Dendritic cell treated with granulocyte-macrophage colony-stimulating factor and Interleukin-4, amounts not matched to agents 40 ng/mL and 50 ng/mL, for 4 days (primary cell): ENCODE measurements around the gene IL15.
"Not testable (repeated sequence)": the region's sequence is repeated elsewhere in the genome, so short reads cannot be mapped to it uniquely, and the experiment has no call there.

ENCODE experiments used
- H3K27ac Mint-ChIP-seq: one replicate; pipeline ENCODE4 v1.8.0; 2022; ENCODE audit warnings: mild to moderate bottlenecking, mixed read lengths
- H3K27me3 Mint-ChIP-seq: one replicate; pipeline ENCODE4 v1.8.0; 2022; ENCODE audit warnings: mild to moderate bottlenecking, mixed read lengths
- H3K36me3 Mint-ChIP-seq: one replicate; pipeline ENCODE4 v1.8.0; 2022; ENCODE audit warnings: low read depth, mixed read lengths
- H3K4me1 Mint-ChIP-seq: one replicate; pipeline ENCODE4 v1.8.0; 2022; ENCODE audit warnings: low read depth, mixed read lengths
- H3K4me3 Mint-ChIP-seq: one replicate; pipeline ENCODE4 v1.8.0; 2022; ENCODE audit warnings: mild to moderate bottlenecking, moderate library complexity, mixed read lengths
- H3K9me3 Mint-ChIP-seq: one replicate; pipeline ENCODE4 v1.8.0; 2022; ENCODE audit warnings: mixed read lengths
- intact Hi-C: fragments of 100-400 bp; cut with micrococcal nuclease; formaldehyde crosslinking; loops from one replicate; pipeline ENCODE4 v1.15.0; 2022

The IL15 gene

DNA sequence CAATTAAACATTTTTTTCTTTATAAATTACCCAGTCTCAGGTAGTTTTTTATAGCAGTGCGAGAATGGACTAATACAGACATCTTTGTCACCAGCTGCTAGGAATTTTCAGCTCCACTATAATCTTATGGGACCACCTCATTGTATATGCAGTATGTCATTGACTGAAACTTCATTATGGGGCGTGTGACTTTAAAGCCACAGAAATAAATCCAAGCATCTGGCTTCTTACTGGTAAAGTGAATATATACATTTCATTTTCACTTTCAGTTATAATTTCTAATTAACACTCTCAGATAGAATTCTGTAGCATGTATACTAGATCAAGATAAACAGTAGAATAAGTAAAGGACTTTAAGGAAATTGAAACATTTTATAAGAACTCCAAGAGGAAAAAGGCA lies 21.9 kb downstream of the IL15 start:
- no peaks in the 10 kb centered on the region for H3K36me3 Mint-ChIP-seq
- H3K4me1 Mint-ChIP-seq = peaks cover 22% of the 10 kb centered on the region
- intact Hi-C loops = no loop called here
- H3K27ac Mint-ChIP-seq = no peak overlapping the region
- H3K9me3 Mint-ChIP-seq = peaks cover 10% of the 10 kb centered on the region
- H3K27me3 Mint-ChIP-seq = no peaks in the 10 kb centered on the region
- no peak overlapping the region for H3K4me3 Mint-ChIP-seq

DNA sequence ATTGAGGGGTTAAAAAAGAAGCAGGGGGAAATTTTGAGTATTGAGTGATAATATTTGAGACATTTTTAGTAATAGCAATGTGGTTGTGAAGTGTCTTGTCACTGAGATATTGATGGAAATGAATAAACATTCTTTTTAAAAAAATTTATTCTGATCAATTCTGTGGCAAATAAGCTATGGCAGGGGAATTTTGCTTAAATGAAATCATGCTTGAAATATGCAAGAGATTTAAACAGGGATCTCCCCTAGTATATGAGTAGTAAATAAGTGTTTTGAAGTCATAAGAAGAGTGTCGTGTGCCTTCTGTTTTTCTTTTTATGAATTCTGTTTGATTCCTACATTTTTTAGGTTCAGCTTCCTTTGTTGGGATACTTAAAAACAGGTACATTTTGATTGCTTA lies 23.2 kb downstream of the IL15 start:
- no peak overlapping the region for H3K4me3 Mint-ChIP-seq
- H3K27ac Mint-ChIP-seq = no peak overlapping the region
- peaks cover 10% of the 10 kb centered on the region for H3K9me3 Mint-ChIP-seq
- H3K4me1 Mint-ChIP-seq = peaks cover 13% of the 10 kb centered on the region
- intact Hi-C loops = no loop called here
- no peaks in the 10 kb centered on the region for H3K27me3 Mint-ChIP-seq
- H3K36me3 Mint-ChIP-seq = no peaks in the 10 kb centered on the region

DNA sequence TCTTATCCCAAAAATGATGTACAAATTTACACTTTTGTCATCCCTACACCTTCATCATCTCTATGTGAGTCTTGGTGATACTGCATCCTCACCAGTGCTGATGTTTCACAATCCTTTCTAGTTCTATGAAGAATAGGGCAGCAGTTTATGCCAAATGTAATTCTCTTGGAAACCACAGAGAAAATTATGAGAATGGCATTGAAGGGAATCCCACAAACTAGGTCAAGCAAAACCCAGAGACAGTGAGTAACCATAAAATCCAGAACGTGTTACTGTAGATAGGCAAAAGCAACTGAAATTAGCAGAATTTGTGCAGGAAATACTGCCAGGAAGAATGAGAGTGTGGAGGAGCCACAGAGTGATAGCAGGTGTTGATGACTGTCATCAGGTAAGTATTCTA lies 24.5 kb downstream of the IL15 start:
- no peak overlapping the region for H3K4me3 Mint-ChIP-seq
- peaks cover 6% of the 10 kb centered on the region for H3K4me1 Mint-ChIP-seq
- no peak overlapping the region for H3K27ac Mint-ChIP-seq
- H3K36me3 Mint-ChIP-seq = no peaks in the 10 kb centered on the region
- intact Hi-C loops = no loop called here
- no peaks in the 10 kb centered on the region for H3K27me3 Mint-ChIP-seq
- peaks cover 10% of the 10 kb centered on the region for H3K9me3 Mint-ChIP-seq

DNA sequence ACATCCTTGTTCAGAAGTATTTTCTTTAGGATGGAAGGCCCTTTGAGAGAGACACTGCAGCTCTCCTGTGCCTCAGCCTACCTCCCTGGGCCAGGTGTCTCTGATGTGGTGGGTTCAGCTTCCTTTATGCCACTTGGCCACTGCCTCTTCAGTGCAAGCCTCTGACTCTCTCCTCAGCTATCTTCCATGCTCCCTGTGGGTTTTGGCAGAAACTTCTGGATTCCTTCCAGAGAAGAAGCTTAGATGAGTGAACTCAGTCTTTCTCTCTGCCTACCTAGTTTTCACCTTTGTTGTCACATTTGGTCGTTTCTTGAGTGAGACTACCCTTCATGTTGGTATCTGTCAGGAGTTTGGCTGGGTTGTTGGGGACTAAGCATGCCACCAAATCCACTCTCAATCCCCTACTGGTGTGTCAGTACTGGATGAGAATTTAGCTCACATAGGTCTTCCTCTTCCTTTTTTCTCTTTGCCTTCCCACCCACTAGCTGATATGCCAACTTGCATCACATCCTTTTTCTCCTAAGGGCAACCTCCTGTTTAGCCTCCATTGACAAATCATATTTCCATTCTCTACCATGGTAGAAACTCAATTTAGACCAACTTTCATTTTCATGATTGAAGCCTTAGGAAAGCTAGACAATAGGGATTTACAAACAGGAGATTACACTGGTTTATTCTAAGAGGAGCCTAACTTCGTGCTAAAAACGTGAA lies 32.0 kb downstream of the IL15 start:
- Mint-ChIP-seq H3K4me1 (peaks cover 6% of the 10 kb centered on the region), H3K4me3 (no peak overlapping the region), H3K9me3 (peaks cover 11% of the 10 kb centered on the region), H3K36me3 (no peaks in the 10 kb centered on the region), H3K27me3 (no peaks in the 10 kb centered on the region), H3K27ac (no peak overlapping the region)
- intact Hi-C loops = no loop called here

DNA sequence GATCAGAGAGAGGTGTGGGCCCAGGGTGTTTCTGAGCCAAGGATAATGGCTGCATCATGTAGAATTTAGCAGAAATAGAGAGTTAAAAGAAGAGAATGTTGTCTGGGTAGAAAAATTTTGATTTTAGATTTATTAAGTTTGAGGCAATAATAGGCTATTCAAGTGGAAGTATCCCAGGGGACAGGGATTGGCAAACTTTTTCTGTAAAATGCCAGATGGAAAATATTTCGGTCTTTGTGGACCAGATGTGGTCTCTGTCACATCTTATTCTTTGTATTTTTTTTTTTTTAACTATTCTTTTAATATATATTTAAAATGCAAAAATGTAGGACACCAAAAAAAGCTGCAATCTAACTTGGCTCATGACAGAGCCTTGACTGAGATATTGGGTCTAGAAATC lies 33.1 kb downstream of the IL15 start:
- Mint-ChIP-seq H3K27ac (no peak overlapping the region), H3K27me3 (no peaks in the 10 kb centered on the region), H3K9me3 (peaks cover 11% of the 10 kb centered on the region), H3K36me3 (no peaks in the 10 kb centered on the region), H3K4me3 (no peak overlapping the region), H3K4me1 (peaks cover 6% of the 10 kb centered on the region)
- intact Hi-C loops = no loop called here

DNA sequence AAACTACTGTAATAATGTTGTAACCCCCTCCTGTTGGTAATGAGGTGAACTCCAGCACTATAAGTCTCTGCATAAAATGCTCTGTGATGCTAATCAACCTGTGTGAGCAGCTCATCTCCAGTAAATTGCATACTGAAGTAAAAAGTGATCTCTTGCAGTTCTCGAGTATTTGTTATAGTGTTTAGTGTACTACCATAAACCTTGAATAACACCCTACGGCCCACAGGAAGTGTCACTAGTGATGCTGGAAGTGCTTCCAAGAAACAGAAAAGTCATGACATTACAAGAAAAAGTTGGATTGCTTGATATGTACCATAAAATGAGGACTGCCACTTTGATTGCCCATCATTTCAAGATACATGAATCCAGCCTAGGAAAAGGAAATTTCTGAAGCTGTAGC lies 39.0 kb downstream of the IL15 start:
- no peaks in the 10 kb centered on the region for H3K27me3 Mint-ChIP-seq
- intact Hi-C loops = no loop called here
- H3K9me3 Mint-ChIP-seq = no peaks in the 10 kb centered on the region
- no peaks in the 10 kb centered on the region for H3K4me1 Mint-ChIP-seq
- no peak overlapping the region for H3K27ac Mint-ChIP-seq
- H3K4me3 Mint-ChIP-seq = no peak overlapping the region
- H3K36me3 Mint-ChIP-seq = no peaks in the 10 kb centered on the region

DNA sequence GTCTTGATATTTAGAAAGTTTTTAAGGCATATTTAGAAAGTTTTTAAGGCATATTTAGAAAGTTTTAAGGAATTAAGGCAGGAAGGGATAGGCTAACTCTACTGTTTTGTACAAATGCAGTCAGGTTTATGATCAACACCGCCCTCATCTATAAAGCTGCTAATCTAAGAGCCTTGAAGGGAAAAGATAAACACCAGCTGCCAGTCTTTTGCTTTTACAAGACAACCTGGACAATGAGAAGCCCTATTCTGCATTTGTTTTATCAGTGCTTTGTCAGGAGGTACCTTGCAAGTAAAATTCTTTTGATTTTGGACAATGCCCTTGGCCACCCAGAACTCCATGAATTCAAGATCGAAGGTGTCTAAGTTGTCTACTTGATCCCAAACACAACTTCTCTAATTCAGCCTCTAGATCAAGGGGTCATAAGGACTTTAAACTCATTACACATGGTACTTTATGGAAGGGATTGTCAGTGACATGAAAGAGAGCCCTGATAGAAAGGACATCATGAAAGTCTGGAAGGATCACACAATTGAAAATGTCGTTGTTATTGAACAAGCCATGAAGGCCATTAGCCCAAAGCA lies 39.8 kb downstream of the IL15 start:
- Mint-ChIP-seq H3K36me3 (no peaks in the 10 kb centered on the region), H3K4me1 (no peaks in the 10 kb centered on the region)

DNA sequence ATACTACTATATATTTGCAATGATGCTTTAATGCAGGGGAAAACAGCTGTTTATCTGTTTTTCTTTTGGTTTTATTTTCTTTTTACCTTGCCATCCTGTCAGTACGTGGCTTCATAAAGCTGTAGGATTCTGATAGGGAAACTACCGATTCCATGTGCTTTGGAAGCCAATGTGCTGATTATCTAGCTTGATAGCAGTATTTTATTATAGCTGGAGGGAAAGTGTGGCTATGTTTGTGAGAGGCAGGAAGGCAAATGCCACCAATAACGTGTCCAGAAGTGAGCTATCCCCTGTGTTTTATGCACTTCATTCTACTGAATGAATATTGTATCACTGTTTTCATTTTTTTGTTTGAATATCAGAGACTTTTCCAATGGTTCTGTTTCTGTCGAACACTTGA lies 43.7 kb downstream of the IL15 start:
- Mint-ChIP-seq H3K36me3 (no peaks in the 10 kb centered on the region), H3K4me1 (no peaks in the 10 kb centered on the region), H3K4me3 (no peak overlapping the region), H3K27me3 (peaks cover 3% of the 10 kb centered on the region), H3K27ac (no peak overlapping the region), H3K9me3 (no peaks in the 10 kb centered on the region)
- intact Hi-C loops = no loop called here

More for the DNA sequence above, 39.8 kb downstream of the IL15 start:
- Mint-ChIP-seq H3K4me3 (no peak overlapping the region), H3K9me3 (no peaks in the 10 kb centered on the region), H3K27ac (no peak overlapping the region), H3K27me3 (peaks cover 3% of the 10 kb centered on the region)
- intact Hi-C loops = no loop called here

DNA sequence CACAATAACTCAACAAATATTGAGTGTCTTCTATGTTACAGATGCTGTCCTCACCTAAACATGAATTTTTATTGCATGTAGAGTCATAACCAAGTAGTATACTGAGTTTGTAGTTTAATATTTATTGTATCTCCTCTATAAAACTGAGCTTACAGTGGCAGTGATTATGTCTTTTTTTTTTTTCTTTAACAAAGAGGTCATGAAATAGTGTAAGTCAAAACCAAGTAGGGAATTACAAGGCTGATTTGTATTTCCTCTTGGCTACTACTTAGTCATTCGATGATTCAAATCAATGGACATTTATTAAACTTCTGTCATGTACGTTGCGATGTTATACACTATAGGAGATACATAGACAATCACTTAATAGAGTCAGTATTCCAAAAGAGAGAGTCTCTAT lies 48.4 kb downstream of the IL15 start:
- H3K27ac Mint-ChIP-seq = no peak overlapping the region
- no peak overlapping the region for H3K4me3 Mint-ChIP-seq
- no peaks in the 10 kb centered on the region for H3K9me3 Mint-ChIP-seq
- peaks cover 5% of the 10 kb centered on the region for H3K36me3 Mint-ChIP-seq
- H3K4me1 Mint-ChIP-seq = peaks cover 5% of the 10 kb centered on the region
- intact Hi-C loops = no loop called here
- H3K27me3 Mint-ChIP-seq = peaks cover 7% of the 10 kb centered on the region

DNA sequence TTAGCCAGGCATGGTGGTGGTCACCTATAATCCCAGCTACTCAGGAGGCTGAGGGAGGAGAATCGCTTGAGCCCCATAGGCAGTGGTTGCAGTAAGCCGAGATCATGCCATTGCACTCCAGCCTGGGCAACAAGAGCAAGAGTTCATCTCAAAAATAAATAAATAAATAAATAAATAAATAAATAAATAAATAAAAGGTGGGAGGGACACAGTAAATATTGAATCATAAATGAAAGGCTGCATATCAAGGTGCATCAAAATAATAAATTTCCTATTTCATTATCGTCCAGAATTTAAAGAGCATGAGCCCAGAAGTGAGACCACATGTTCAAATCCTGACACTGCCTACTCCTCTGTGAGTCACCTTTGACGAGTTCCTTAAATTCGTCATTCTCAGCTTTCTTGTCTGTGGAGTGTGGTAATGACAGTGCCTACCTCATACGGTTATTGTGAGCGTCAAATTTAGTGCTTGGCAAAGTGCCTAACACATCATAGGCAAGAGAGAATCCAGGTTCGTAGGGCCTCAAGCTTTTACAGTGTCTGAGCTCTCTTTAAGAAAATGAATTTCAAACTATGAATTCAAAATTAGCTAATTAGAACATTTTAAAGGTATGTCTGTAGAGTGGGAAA lies 49.9 kb downstream of the IL15 start:
- Mint-ChIP-seq H3K4me1 (peaks cover 5% of the 10 kb centered on the region), H3K36me3 (peaks cover 5% of the 10 kb centered on the region), H3K27ac (no peak overlapping the region), H3K4me3 (no peak overlapping the region), H3K9me3 (peaks cover 11% of the 10 kb centered on the region), H3K27me3 (peaks cover 5% of the 10 kb centered on the region)
- intact Hi-C loops = no loop called here

DNA sequence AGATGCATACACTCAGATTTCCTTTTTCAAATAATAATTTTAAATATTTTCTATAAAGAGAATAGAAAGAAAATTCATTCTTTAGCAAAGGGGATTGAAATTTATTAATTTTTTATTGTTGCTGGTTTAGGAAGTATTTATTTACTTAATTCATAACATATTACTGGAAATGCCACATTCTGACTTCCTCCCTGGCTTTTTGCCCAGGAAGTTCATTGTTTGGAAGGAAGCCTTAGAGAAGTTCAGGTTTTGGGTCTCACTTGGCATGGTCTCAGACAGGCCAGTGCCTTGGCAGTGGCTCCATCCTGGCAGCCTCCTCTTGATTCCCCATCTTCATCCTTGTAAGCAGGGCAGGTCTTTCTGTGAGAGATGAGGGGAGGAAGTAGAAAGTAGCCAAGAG lies 50.5 kb downstream of the IL15 start:
- peaks cover 6% of the 10 kb centered on the region for H3K27me3 Mint-ChIP-seq
- intact Hi-C loops = no loop called here
- H3K36me3 Mint-ChIP-seq = peaks cover 5% of the 10 kb centered on the region
- H3K4me1 Mint-ChIP-seq = peaks cover 5% of the 10 kb centered on the region
- H3K9me3 Mint-ChIP-seq = peaks cover 11% of the 10 kb centered on the region
- H3K27ac Mint-ChIP-seq = no peak overlapping the region
- no peak overlapping the region for H3K4me3 Mint-ChIP-seq

DNA sequence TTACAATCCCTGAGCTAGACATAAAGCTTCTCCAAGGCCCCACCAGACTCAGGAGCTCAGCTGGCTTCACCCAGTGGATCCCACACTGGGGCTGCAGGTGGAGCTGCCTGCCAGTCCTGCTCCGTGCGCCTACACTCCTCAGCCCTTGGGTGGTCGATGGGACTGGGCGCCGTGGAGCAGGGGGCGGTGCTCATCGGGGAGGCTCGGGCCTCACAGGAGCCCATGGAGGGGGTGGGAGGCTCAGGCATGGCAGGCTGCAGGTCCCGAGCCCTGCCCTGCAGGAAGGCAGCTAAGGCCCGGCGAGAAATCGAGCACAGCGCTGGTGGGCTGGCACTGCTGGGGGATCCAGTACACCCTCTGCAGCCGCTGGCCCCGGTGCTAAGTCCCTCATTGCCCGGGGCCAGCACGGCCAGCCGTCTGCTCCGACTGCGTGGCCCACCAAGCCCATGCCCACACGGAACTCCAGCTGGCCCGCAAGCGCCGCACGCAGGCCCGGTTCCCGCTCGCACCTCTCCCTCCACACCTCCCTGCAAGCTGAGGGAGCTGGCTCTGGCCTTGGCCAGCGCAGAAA lies 53.4 kb downstream of the IL15 start:
- intact Hi-C loops, H3K4me1 Mint-ChIP-seq, H3K27ac Mint-ChIP-seq, H3K36me3 Mint-ChIP-seq, H3K27me3 Mint-ChIP-seq, H3K4me3 Mint-ChIP-seq: not testable (repeated sequence)
- H3K9me3 Mint-ChIP-seq = peaks cover 11% of the 10 kb centered on the region

DNA sequence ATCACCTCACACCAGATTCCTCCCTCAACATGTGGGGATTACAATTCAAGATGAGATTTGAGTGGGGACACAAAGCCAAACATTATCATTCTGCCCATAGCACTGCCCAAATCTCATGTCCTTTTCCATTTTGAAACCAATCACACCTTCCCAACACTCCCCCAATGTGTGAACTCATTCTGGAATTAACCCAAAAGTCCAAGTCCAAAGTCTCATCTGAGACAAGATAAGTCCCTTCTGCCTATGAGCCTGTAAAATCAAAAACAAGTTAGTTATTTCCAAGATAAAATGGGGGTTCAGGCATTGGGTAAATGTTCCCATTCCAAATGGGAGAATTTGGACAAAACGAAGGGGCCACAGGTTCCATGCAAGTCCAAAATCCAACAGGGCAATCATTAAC lies 54.9 kb downstream of the IL15 start:
- H3K27ac Mint-ChIP-seq, H3K4me3 Mint-ChIP-seq, H3K4me1 Mint-ChIP-seq, intact Hi-C loops, H3K36me3 Mint-ChIP-seq: not testable (repeated sequence)
- peaks cover 11% of the 10 kb centered on the region for H3K27me3 Mint-ChIP-seq
- H3K9me3 Mint-ChIP-seq = peaks cover 11% of the 10 kb centered on the region

DNA sequence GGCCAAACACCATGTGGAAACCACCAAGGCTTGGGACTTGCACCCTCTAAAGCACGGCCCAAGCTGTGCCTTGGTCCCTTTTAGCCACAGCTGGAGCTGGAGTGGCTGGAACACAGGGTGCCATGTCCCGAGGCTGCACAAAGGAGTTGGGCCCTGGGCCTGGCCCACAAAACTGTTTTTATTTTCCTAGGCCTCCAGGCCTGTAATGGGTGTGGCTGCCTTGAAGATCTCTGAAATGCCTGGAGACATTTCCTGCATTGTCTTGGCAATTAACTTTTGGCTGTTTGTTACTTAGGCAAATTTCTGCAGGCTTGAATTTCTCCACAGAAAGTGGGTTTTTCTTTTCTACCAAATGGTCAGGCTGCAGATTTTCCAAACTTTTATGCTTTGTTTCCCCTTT lies 55.7 kb downstream of the IL15 start:
- intact Hi-C loops = no loop called here
- H3K27me3 Mint-ChIP-seq = peaks cover 12% of the 10 kb centered on the region
- no peak overlapping the region for H3K27ac Mint-ChIP-seq
- H3K4me1 Mint-ChIP-seq = peaks cover 1% of the 10 kb centered on the region
- peaks cover 11% of the 10 kb centered on the region for H3K9me3 Mint-ChIP-seq
- H3K36me3 Mint-ChIP-seq = peaks cover 5% of the 10 kb centered on the region
- H3K4me3 Mint-ChIP-seq = no peak overlapping the region
